ENCODE results near the gene RNF207. TPM values are rescaled to one million over a fixed set of nuclear protein-coding genes. Genes with fewer than 3 reads are reported as not detected.

Gene RNF207
- total RNA-seq, 1 donor = 42.7 TPM

DNA sequence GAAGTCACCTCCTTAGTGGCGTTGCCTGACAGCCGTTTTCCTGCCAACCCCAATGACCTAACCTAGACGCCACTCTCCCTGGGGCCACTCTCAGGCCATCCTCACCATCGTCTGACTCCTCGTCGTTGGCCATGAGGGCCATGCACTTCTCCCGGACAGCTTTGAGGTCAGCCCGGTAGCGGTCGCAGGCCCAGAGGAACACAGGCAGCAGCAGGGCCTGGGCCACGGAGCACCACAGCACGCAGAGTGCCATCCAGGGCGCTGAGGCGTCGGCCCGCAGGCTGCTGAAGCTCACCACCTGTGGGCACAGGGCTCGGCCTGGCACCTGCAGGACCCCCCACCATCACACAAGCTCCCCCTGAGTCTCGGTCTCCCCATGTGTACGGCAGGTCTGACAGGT, 45.3 kb downstream of the RNF207 start:
- Histone ChIP-seq H2AFZ (ENCODE audit: low read length) (no peak overlapping the region), H3K27me3 (ENCODE audit: insufficient read depth, low read length) (peaks cover 16% of the 10 kb centered on the region), H3K4me3 (ENCODE audit: insufficient read depth, low read length) (no peak overlapping the region), H3K9me3 (ENCODE audit: low read depth, low read length) (no peaks in the 10 kb centered on the region), H3K4me1 (ENCODE audit: insufficient read depth, low read length) (peaks cover 4% of the 10 kb centered on the region), H3K4me2 (ENCODE audit: insufficient read depth, low read length) (no peak overlapping the region), H3K27ac (ENCODE audit: low read depth, low read length) (no peak overlapping the region), H3K36me3 (ENCODE audit: insufficient read depth, low read length) (no peaks in the 10 kb centered on the region), H4K20me1 (ENCODE audit: insufficient read depth, low read length) (peaks cover 10% of the 10 kb centered on the region), H3K79me2 (ENCODE audit: insufficient read depth, low read length) (no peaks in the 10 kb centered on the region)
- peak; percentile 88 for DNase-seq (ENCODE audit: insufficient read length, low spot score, missing footprints)
- TF ChIP-seq, protein P1, sequence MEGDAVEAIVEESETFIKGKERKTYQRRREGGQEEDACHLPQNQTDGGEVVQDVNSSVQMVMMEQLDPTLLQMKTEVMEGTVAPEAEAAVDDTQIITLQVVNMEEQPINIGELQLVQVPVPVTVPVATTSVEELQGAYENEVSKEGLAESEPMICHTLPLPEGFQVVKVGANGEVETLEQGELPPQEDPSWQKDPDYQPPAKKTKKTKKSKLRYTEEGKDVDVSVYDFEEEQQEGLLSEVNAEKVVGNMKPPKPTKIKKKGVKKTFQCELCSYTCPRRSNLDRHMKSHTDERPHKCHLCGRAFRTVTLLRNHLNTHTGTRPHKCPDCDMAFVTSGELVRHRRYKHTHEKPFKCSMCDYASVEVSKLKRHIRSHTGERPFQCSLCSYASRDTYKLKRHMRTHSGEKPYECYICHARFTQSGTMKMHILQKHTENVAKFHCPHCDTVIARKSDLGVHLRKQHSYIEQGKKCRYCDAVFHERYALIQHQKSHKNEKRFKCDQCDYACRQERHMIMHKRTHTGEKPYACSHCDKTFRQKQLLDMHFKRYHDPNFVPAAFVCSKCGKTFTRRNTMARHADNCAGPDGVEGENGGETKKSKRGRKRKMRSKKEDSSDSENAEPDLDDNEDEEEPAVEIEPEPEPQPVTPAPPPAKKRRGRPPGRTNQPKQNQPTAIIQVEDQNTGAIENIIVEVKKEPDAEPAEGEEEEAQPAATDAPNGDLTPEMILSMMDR (IDR thresholded peaks at IDR 0.05; ENCODE audit: extremely low read depth, low read depth, low read length) = no peak

DNA sequence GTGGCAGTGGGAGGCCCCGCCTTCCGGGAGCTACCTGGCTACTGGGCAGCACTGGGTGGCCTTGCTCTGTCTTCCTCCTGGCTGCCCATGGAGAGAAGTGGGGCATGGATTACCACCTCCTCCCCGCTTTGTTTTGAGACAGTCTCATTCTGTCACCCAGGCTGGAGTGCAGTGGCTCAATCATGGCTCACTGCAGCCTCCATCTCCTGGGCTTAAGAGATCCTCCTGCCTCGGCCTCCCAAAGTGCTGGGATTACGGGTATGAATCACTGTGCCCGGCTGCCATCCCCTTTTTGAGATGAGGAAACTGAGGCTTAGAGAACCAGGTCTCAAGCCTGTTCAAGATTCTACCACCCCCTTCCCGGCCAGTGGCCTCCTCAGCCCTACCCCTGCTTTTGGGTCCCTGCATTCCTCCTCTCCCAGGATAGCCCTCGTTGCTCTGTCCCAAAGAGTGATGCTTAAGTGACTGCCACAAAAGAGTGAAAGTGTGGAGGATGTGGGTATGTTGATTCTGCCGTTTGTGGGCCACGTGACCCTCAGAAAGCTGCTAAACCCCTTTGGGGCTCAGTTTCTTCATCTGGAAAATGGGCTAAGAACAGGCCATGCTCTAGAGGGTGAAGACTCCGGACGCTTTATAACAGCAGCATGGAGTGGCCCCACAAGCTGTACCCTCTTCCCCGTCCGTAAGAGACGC, 45.9 kb downstream of the RNF207 start:
- peaks cover 7% of the 10 kb centered on the region for H4K20me1 ChIP-seq (ENCODE audit: insufficient read depth, low read length)
- H3K9me3 ChIP-seq (ENCODE audit: low read depth, low read length) = no peaks in the 10 kb centered on the region
- TF ChIP-seq, protein P1 (IDR thresholded peaks at IDR 0.05; ENCODE audit: extremely low read depth, low read depth, low read length) = no peak

DNA sequence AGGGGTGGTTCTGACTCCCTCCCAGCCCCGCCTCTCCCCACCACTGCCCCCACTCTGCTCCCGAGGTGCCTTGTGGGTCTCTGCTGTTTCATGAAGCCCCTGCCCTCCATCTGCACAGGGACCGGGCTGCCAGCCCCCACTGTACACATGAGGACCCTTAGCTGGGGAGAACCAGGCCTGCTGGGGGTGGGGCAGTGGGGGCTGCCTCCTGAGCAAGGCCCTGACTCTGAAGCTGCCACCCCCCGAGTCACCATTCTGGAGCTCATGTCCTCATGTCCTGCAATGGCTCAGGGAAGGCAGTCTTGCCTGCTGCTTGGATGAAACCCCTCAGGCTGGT, 46.4 kb downstream of the RNF207 start:
- H4K20me1 ChIP-seq (ENCODE audit: insufficient read depth, low read length) = peaks cover 6% of the 10 kb centered on the region
- H3K4me1 ChIP-seq (ENCODE audit: insufficient read depth, low read length) = no peaks in the 10 kb centered on the region
- no peaks in the 10 kb centered on the region for H3K9me3 ChIP-seq (ENCODE audit: low read depth, low read length)
- H3K79me2 ChIP-seq (ENCODE audit: insufficient read depth, low read length) = no peaks in the 10 kb centered on the region
- DNase-seq (ENCODE audit: insufficient read length, low spot score, missing footprints) = peak; percentile 76
- H3K27ac ChIP-seq (ENCODE audit: low read depth, low read length) = no peak overlapping the region
- no peak overlapping the region for H3K4me2 ChIP-seq (ENCODE audit: insufficient read depth, low read length)
- H3K36me3 ChIP-seq (ENCODE audit: insufficient read depth, low read length) = no peaks in the 10 kb centered on the region
- no peak overlapping the region for H2AFZ ChIP-seq (ENCODE audit: low read length)
- H3K4me3 ChIP-seq (ENCODE audit: insufficient read depth, low read length) = no peak overlapping the region
- H3K27me3 ChIP-seq (ENCODE audit: insufficient read depth, low read length) = peaks cover 15% of the 10 kb centered on the region
- TF ChIP-seq, protein P1 (IDR thresholded peaks at IDR 0.05; ENCODE audit: extremely low read depth, low read depth, low read length) = no peak

More for the DNA sequence above, 45.9 kb downstream of the RNF207 start:
- no peaks in the 10 kb centered on the region for H3K36me3 ChIP-seq (ENCODE audit: insufficient read depth, low read length)
- H3K4me2 ChIP-seq (ENCODE audit: insufficient read depth, low read length) = no peak overlapping the region
- H3K27me3 ChIP-seq (ENCODE audit: insufficient read depth, low read length) = peaks cover 15% of the 10 kb centered on the region
- H3K79me2 ChIP-seq (ENCODE audit: insufficient read depth, low read length) = no peaks in the 10 kb centered on the region
- no peaks in the 10 kb centered on the region for H3K4me1 ChIP-seq (ENCODE audit: insufficient read depth, low read length)
- no peak overlapping the region for H2AFZ ChIP-seq (ENCODE audit: low read length)
- peak; percentile 50 for DNase-seq (ENCODE audit: insufficient read length, low spot score, missing footprints)
- no peak overlapping the region for H3K27ac ChIP-seq (ENCODE audit: low read depth, low read length)
- H3K4me3 ChIP-seq (ENCODE audit: insufficient read depth, low read length) = no peak overlapping the region

DNA sequence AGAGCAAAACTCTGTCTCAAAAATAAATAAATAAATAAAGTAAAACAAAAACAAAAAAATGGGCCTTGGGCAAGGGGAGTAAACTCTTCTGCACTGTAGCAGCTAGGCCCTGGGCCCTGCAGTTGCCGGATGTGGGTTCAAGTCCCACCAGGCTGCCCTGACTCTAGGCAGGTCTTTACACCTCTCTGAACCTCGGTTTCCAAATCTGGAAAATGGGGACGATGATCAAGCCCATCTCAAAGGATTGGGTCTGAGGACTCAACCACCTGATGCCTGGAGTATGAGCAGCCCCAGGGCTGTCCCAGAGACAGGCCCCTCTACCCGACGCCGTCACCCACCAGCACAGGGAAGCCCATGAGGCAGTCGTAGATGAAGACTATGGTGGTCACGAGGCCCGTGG, 47.5 kb downstream of the RNF207 start:
- H3K27ac ChIP-seq (ENCODE audit: low read depth, low read length) = no peak overlapping the region
- H3K79me2 ChIP-seq (ENCODE audit: insufficient read depth, low read length) = no peaks in the 10 kb centered on the region
- no peak for DNase-seq (ENCODE audit: insufficient read length, low spot score, missing footprints)
- H4K20me1 ChIP-seq (ENCODE audit: insufficient read depth, low read length) = peaks cover 11% of the 10 kb centered on the region
- H3K4me2 ChIP-seq (ENCODE audit: insufficient read depth, low read length) = no peak overlapping the region
- H3K4me1 ChIP-seq (ENCODE audit: insufficient read depth, low read length) = no peaks in the 10 kb centered on the region
- peaks cover 11% of the 10 kb centered on the region for H3K27me3 ChIP-seq (ENCODE audit: insufficient read depth, low read length)
- TF ChIP-seq, protein P1 (IDR thresholded peaks at IDR 0.05; ENCODE audit: extremely low read depth, low read depth, low read length) = no peak
- H2AFZ ChIP-seq (ENCODE audit: low read length) = no peak overlapping the region
- H3K4me3 ChIP-seq (ENCODE audit: insufficient read depth, low read length) = no peak overlapping the region
- no peaks in the 10 kb centered on the region for H3K36me3 ChIP-seq (ENCODE audit: insufficient read depth, low read length)
- H3K9me3 ChIP-seq (ENCODE audit: low read depth, low read length) = no peaks in the 10 kb centered on the region

All from osteoblast (primary cell).